Trophoblast cell (in vitro differentiated cells and primary cell): ENCODE measurements around the gene PJA2.

Experiments used
- DNase-seq, 2 donors: peaks; one replicate each; pipeline ENCODE4 v3.0.0-alpha.2; 2016
- H2AFZ ChIP-seq: 2 replicates; pipeline ENCODE4 v1.6.1; 2013; ENCODE audit warnings: low read length, moderate library complexity, mild to moderate bottlenecking; ENCODE audit not compliant: insufficient read depth, poor library complexity
- H2AK5ac ChIP-seq: 2 replicates; pipeline ENCODE4 v1.6.1; 2013; ENCODE audit warnings: mild to moderate bottlenecking, low read length
- H2BK120ac ChIP-seq: 2 replicates; pipeline ENCODE4 v1.6.1; 2013; ENCODE audit warnings: low read length, mild to moderate bottlenecking, moderate library complexity; ENCODE audit not compliant: insufficient read depth, poor library complexity
- H2BK12ac ChIP-seq: 2 replicates; pipeline ENCODE4 v1.6.1; 2013; ENCODE audit warnings: mild to moderate bottlenecking, low read length, moderate library complexity
- H2BK5ac ChIP-seq: 2 replicates; pipeline ENCODE4 v1.6.1; 2013; ENCODE audit warnings: low read length, low read depth, moderate library complexity, mild to moderate bottlenecking; ENCODE audit not compliant: poor library complexity
- H3K14ac ChIP-seq: 2 replicates; pipeline ENCODE4 v1.6.1; 2013; ENCODE audit warnings: mild to moderate bottlenecking, low read length
- H3K18ac ChIP-seq: 2 replicates; pipeline ENCODE4 v1.6.1; 2013; ENCODE audit warnings: mild to moderate bottlenecking, low read length
- H3K23ac ChIP-seq: 2 replicates; pipeline ENCODE4 v1.6.1; 2013; ENCODE audit warnings: low read length
- H3K27ac ChIP-seq: 2 replicates; pipeline ENCODE4 v1.5.1; 2013; ENCODE audit warnings: low read depth, mild to moderate bottlenecking, inconsistent platforms, low read length, moderate library complexity
- H3K27me3 ChIP-seq: 2 replicates; pipeline ENCODE4 v1.6.1; 2013; ENCODE audit warnings: inconsistent platforms, mild to moderate bottlenecking, low read length, moderate library complexity; ENCODE audit not compliant: insufficient read depth
- H3K36me3 ChIP-seq, 2 experiments: 1 replicate in 1 of 2; 2 replicates in 1 of 2; pipeline ENCODE4 v1.6.1; 2013; ENCODE audit warnings: low read length in 2 of 2, mild to moderate bottlenecking in 2 of 2, moderate library complexity in 1 of 2; ENCODE audit not compliant: insufficient read depth in 2 of 2, control insufficient read depth in 1 of 2
- H3K4ac ChIP-seq: 2 replicates; pipeline ENCODE4 v1.6.1; 2013; ENCODE audit warnings: low read depth, mild to moderate bottlenecking, low read length, moderate library complexity
- H3K4me1 ChIP-seq, 2 experiments: 1 replicate in 1 of 2; 2 replicates in 1 of 2; pipeline ENCODE4 v1.6.1; 2013; ENCODE audit warnings: low read length in 2 of 2, mild to moderate bottlenecking in 2 of 2, moderate library complexity in 1 of 2; ENCODE audit not compliant: insufficient read depth in 2 of 2, control insufficient read depth in 1 of 2
- H3K4me2 ChIP-seq: 2 replicates; pipeline ENCODE4 v1.6.1; 2013; ENCODE audit warnings: inconsistent platforms, mild to moderate bottlenecking, low read length, moderate library complexity
- H3K4me3 ChIP-seq: 2 replicates; pipeline ENCODE4 v1.5.1; 2013; ENCODE audit warnings: mild to moderate bottlenecking, low read depth, low read length, inconsistent platforms
- H3K79me1 ChIP-seq: one replicate; pipeline ENCODE4 v1.6.1; 2013; ENCODE audit warnings: low read length
- H3K79me2 ChIP-seq: 2 replicates; pipeline ENCODE4 v1.6.1; 2013; ENCODE audit warnings: low read length, mild to moderate bottlenecking; ENCODE audit not compliant: control insufficient read depth, insufficient read depth, poor library complexity
- H3K9ac ChIP-seq: 2 replicates; pipeline ENCODE4 v1.6.1; 2013; ENCODE audit warnings: mild to moderate bottlenecking, low read length
- H3K9me3 ChIP-seq: 2 replicates; pipeline ENCODE4 v1.6.1; 2013; ENCODE audit warnings: low read depth, mild to moderate bottlenecking, control low read depth, inconsistent platforms, low read length; ENCODE audit not compliant: insufficient read depth
- H4K12ac ChIP-seq: 2 replicates; pipeline ENCODE4 v1.6.1; 2013; ENCODE audit warnings: low read depth, mild to moderate bottlenecking, low read length, moderate library complexity
- H4K8ac ChIP-seq: 2 replicates; pipeline ENCODE4 v1.6.1; 2013; ENCODE audit warnings: low read depth, mild to moderate bottlenecking, low read length, moderate library complexity
- H4K91ac ChIP-seq: one replicate; pipeline ENCODE4 v1.6.1; 2013; ENCODE audit warnings: low read depth, mild to moderate bottlenecking, low read length, moderate library complexity
- WGBS: extraction: QIAGEN DNeasy Blood & Tissue Kit; methylation state at CpG from one replicate; pipeline ENCODE4 v1.1.7; 2013; ENCODE audit warnings: missing lambda C conversion rate; ENCODE audit not compliant: insufficient read length, insufficient coverage; ENCODE audit errors: extremely low coverage; 5-methylcytosine and 5-hydroxymethylcytosine counted together

PJA2 gene

DNA sequence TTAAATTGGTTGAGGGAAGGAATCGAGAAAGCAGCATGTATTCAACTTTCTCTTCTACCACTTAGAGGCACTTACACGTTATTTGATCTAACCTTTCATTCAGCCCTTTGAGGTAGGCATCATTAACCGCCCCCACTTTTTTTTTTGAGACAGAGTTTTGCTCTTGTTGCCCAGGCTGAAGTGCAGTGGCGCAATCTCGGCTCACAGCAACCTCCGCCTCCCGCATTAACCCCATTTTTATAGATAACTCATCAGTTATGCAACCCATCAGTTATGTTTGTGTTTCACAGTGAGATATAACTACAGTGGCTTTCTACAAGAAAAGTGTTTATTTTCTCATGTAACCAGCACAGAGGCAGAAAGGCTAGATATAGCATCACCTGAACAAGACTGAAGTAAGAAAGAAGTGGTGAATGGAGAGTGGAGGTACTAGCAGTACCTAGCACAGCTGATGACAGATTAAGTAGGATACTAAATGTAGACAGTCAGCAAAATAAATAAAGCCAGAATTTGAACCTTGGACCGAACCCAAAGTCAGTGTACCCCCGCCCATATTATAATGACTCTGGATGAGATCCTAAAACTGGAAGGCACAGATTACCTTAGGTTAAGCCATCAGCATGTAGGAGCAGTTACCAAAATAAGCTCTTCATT, 91.2 kb downstream of the PJA2 start:
- H4K12ac ChIP-seq: no peak overlapping the region

DNA sequence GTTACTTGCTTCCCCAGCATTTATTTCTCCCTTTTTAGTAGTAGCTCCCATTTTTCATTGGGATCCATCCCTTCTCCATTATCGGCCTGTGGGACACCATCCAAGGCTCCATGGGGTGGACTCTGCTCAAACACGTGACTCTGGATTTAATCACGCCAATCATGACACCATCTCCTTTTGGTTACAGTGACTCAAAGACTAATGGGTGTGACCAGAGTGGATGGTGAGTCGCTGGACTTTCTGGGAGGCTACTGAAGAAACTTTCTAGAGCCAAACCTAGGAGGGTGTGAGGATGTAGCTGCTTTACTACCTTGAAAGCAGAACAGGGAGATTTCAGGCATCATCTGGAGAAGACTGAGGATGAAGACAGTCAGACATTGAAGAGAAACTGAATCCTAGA, 93.1 kb downstream of the PJA2 start:
- no peak overlapping the region for H3K27ac ChIP-seq
- no peak overlapping the region for H3K23ac ChIP-seq
- H2BK5ac ChIP-seq: no peak overlapping the region
- WGBS: no CpG with 5 or more reads among the region's 4 CpGs
- no peak overlapping the region for H3K4me2 ChIP-seq
- H2BK12ac ChIP-seq: no peak overlapping the region
- no peak overlapping the region for H3K18ac ChIP-seq
- no peaks in the 10 kb centered on the region for H3K9me3 ChIP-seq
- H3K36me3 ChIP-seq: no peaks in the 10 kb centered on the region
- no peak for DNase-seq
- no peak overlapping the region for H3K4me3 ChIP-seq
- no peak overlapping the region for H4K91ac ChIP-seq
- H4K12ac ChIP-seq: no peak overlapping the region
- H3K14ac ChIP-seq: no peak overlapping the region
- no peak overlapping the region for H2BK120ac ChIP-seq
- H3K79me2 ChIP-seq: no peaks in the 10 kb centered on the region
- no peak overlapping the region for H2AK5ac ChIP-seq
- H2AFZ ChIP-seq: no peak overlapping the region
- no peaks in the 10 kb centered on the region for H3K79me1 ChIP-seq
- H3K4me1 ChIP-seq: no peaks in the 10 kb centered on the region
- no peak overlapping the region for H3K4ac ChIP-seq
- no peaks in the 10 kb centered on the region for H3K27me3 ChIP-seq
- H3K9ac ChIP-seq: no peak overlapping the region
- H4K8ac ChIP-seq: no peak overlapping the region

More for the DNA sequence above, 91.2 kb downstream of the PJA2 start:
- Histone ChIP-seq H3K4ac (no peak overlapping the region), H3K27me3 (no peaks in the 10 kb centered on the region), H3K79me2 (no peaks in the 10 kb centered on the region), H3K23ac (no peak overlapping the region), H4K8ac (no peak overlapping the region), H3K9me3 (no peaks in the 10 kb centered on the region), H2BK12ac (no peak overlapping the region), H3K27ac (no peak overlapping the region), H2AK5ac (no peak overlapping the region), H3K9ac (no peak overlapping the region), H3K4me1 (no peaks in the 10 kb centered on the region), H2BK5ac (no peak overlapping the region), H2AFZ (no peak overlapping the region), H3K14ac (no peak overlapping the region), H3K4me3 (no peak overlapping the region), H4K91ac (no peak overlapping the region), H3K36me3 (no peaks in the 10 kb centered on the region), H2BK120ac (no peak overlapping the region), H3K79me1 (no peaks in the 10 kb centered on the region), H3K18ac (no peak overlapping the region), H3K4me2 (no peak overlapping the region)
- no peak for DNase-seq
- no CpG with 5 or more reads among the region's 9 CpGs for WGBS

DNA sequence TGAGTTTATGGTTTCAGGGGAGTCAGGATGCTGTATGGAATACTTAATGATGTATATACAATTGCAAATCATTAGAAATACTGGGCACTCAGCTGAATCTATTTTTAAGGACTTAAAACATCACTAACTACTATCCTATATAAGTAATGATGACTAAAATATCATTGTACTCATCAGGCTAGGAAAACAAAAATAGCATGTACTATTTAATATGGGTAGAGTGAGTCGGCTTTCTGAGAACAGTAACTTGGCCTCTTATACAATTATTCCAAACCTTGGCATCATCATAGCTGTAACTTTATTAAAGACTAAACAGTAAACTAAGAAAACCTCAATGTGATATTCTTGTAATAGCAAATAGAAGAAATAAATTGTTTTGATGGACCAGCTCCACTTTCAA, 94.5 kb downstream of the PJA2 start:
- Histone ChIP-seq H4K8ac (no peak overlapping the region), H3K14ac (no peak overlapping the region), H3K9ac (no peak overlapping the region), H4K91ac (no peak overlapping the region), H4K12ac (no peak overlapping the region), H2BK12ac (no peak overlapping the region), H3K4me1 (no peaks in the 10 kb centered on the region), H3K18ac (no peak overlapping the region), H3K27me3 (no peaks in the 10 kb centered on the region), H3K4ac (no peak overlapping the region), H3K79me2 (no peaks in the 10 kb centered on the region), H3K4me3 (no peak overlapping the region), H3K4me2 (no peak overlapping the region), H2BK5ac (no peak overlapping the region), H3K27ac (no peak overlapping the region), H3K9me3 (no peaks in the 10 kb centered on the region), H3K79me1 (no peaks in the 10 kb centered on the region), H3K36me3 (no peaks in the 10 kb centered on the region), H2AK5ac (no peak overlapping the region), H3K23ac (no peak overlapping the region), H2AFZ (no peak overlapping the region), H2BK120ac (no peak overlapping the region)
- no peak for DNase-seq
- WGBS: no CpG with 5 or more reads among the region's 1 CpG

DNA sequence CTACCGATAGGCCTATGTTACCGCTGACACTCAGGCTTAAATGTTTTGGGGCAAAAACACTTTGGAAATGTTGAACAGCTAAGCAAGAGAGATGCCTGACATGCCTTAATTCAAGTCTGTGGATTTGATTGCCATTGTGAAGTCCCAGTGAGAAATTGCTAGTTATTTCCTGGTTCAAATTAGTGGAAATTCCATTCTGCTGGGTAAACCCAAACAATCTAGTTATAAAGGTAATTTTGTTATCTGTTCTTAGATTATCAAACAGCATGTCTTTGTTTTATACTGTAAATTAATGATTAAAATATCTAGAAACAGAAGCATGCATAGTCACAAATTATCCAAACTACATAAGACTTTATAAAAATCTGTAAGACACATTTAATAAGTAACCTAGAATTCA, 96.6 kb downstream of the PJA2 start:
- no CpG with 5 or more reads among the region's 2 CpGs for WGBS

More for the DNA sequence above, 96.6 kb downstream of the PJA2 start:
- no peaks in the 10 kb centered on the region for H3K27me3 ChIP-seq
- DNase-seq: no peak
- H3K27ac ChIP-seq: no peak overlapping the region
- no peak overlapping the region for H2BK5ac ChIP-seq
- no peak overlapping the region for H3K4ac ChIP-seq
- no peak overlapping the region for H2BK120ac ChIP-seq
- H4K8ac ChIP-seq: no peak overlapping the region
- no peaks in the 10 kb centered on the region for H3K36me3 ChIP-seq
- no peak overlapping the region for H3K4me2 ChIP-seq
- no peak overlapping the region for H3K18ac ChIP-seq
- no peak overlapping the region for H2AFZ ChIP-seq
- no peak overlapping the region for H2AK5ac ChIP-seq
- no peak overlapping the region for H4K12ac ChIP-seq
- H3K79me1 ChIP-seq: no peaks in the 10 kb centered on the region
- H3K4me1 ChIP-seq: peaks cover 0 to 2% of the 10 kb centered on the region in 2 experiments
- no peaks in the 10 kb centered on the region for H3K79me2 ChIP-seq
- H3K9ac ChIP-seq: no peak overlapping the region
- no peak overlapping the region for H2BK12ac ChIP-seq
- no peak overlapping the region for H3K4me3 ChIP-seq
- H3K23ac ChIP-seq: no peak overlapping the region
- no peak overlapping the region for H3K14ac ChIP-seq
- no peak overlapping the region for H4K91ac ChIP-seq
- no peaks in the 10 kb centered on the region for H3K9me3 ChIP-seq
